Gastrocnemius medialis (tissue), 4 donors: ENCODE measurements around the gene OTX1. TPM values are rescaled to one million over a fixed set of nuclear protein-coding genes. Genes with fewer than 3 reads are reported as not detected.

Experiments used
- ATAC-seq, 2 donors: fragments of 150-250 bp; one replicate each; pipeline ENCODE4 v1.9.1; 2016
- DNase-seq, 2 donors: peaks; one replicate each; pipeline ENCODE4 v3.0.0-alpha.2; 2019
- H3K27ac ChIP-seq, 4 donors: fragments of 200-600 bp; sonication (generic); 1 replicate in 1 of 4; 2 replicates in 3 of 4; pipeline ENCODE4 v1.5.1; 2016 to 2018; ENCODE audit warnings: mild to moderate bottlenecking in 2 of 4, moderate library complexity in 1 of 4
- H3K27me3 ChIP-seq, 3 donors: fragments of 200-600 bp; sonication (generic) in 2 of 3; 1 replicate in 1 of 3; 2 replicates in 2 of 3; pipeline versions ENCODE4 v1.5.1 to v1.6.0; 2016 to 2019; ENCODE audit warnings: mild to moderate bottlenecking in 1 of 3, moderate library complexity in 1 of 3
- H3K36me3 ChIP-seq, 2 donors: fragments of 200-600 bp; sonication (generic) in 1 of 2; one replicate each; pipeline ENCODE4 v1.5.1; 2017 to 2018
- H3K4me1 ChIP-seq, 2 donors: fragments of 200-600 bp; sonication (generic) in 1 of 2; one replicate each; pipeline ENCODE4 v1.5.1; 2016 to 2017; ENCODE audit warnings: mild to moderate bottlenecking in 2 of 2
- H3K4me3 ChIP-seq, 4 donors: fragments of 200-600 bp; sonication (generic) in 3 of 4; 1 replicate in 1 of 4; 2 replicates in 3 of 4; pipeline ENCODE4 v1.5.1; 2016 to 2019; ENCODE audit warnings: mild to moderate bottlenecking in 2 of 4
- H3K9me3 ChIP-seq, 3 donors: fragments of 200-600 bp; sonication (generic) in 2 of 3; 1 replicate in 1 of 3; 2 replicates in 2 of 3; pipeline ENCODE4 v1.5.1; 2016 to 2019
- POLR2A ChIP-seq, 2 donors: fragments of 450-650 bp; IDR thresholded peaks; one replicate each; pipeline ENCODE4 v1.6.1; 2017; ENCODE audit warnings: antibody characterized with exemption in 2 of 2, mild to moderate bottlenecking in 2 of 2, moderate library complexity in 2 of 2
- in situ Hi-C, 4 donors: fragments of 200-750 bp; cut with MboI; loops; one replicate each; pipeline versions ENCODE4 v1.15.0 to v1.8.0; 2017; ENCODE audit warnings: low sequenced_read_pairs in 4 of 4
- intact Hi-C: fragments of 100-400 bp; cut with DNase I; formaldehyde crosslinking; loops from one replicate; pipeline ENCODE4 v1.15.1; 2023; ENCODE audit warnings: low total_unique reads
- total RNA-seq, 4 donors: library from RNA; depleted of rRNA; stranded (reverse); fragments of >200 nt; gene quantifications; one replicate each; pipeline versions ENCODE4 v1.1.0 to v1.2.3, GENCODE V29; 2016
- TF ChIP-seq, protein P1 (sequence below), 5 experiments: fragments of 450-650 bp in 3 of 5; fragments of 200-600 bp in 2 of 5; sonication (generic) in 2 of 5; IDR thresholded peaks in 4 of 5; conservative IDR thresholded peaks in 1 of 5; 1 replicate in 4 of 5; 2 replicates in 1 of 5; pipeline ENCODE4 v1.5.1; 2016 to 2019; ENCODE audit warnings: antibody characterized with exemption in 5 of 5, mild to moderate bottlenecking in 3 of 5, moderate library complexity in 3 of 5

Gene OTX1
- total RNA-seq, 4 donors from 2014 or later, result not detected

DNA sequence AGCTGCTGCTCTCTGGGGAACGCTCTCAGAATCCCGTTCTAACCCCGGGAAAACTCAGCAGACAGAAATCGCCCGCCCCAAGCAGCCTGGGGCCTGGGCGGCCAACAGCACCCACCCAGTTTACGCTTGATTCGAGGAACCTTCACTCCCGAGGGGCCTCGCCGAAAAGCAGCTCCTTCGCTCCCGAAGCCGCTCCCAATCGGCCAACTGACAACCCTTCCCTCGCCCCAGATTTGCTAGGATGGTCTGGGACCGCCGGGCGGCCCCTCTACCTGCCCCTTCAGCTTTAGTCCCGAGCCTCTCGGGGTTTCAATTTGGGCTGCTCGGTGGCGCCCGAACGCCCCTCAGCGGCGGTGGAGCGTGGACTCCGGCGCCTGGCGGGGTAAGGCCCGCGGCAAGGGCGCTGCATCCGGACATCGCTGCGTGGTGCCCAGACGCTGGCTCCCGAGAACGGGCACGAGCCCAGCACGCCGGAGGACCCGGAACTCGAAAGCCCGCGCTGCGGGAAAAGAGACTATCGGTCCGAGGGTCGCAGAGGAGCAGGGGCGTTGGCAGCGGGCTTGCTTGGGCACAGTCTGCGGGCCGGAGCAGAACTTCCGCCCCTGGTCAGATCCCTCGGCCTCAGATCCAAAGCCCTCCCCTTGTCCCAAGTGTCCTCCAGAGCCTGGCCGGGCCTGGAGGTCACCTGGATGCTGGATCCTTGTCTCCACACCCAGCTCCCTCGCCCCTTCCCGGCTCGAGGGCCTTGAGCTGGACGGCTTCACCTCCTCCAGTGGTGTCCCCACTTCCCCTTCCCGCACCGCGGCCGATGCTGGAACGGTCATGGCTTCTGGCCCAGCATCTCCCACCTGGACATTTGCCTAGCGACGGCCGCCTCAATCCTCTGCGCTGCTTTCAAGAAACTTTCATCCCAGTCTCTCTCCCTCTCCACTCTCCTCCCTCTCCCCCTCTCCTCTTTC is 3.0 kb upstream of the OTX1 start:
- ATAC-seq, result no peak
- in situ Hi-C loops (no loop called here), intact Hi-C loops (no loop called here)
- H3K27me3 ChIP-seq, result peaks cover 82 to 86% (median 84%) of the 10 kb centered on the region in 3 donors
- no peak for DNase-seq
- TF ChIP-seq POLR2A (IDR thresholded peaks at IDR 0.05), result no peak
- TF ChIP-seq, protein P1, sequence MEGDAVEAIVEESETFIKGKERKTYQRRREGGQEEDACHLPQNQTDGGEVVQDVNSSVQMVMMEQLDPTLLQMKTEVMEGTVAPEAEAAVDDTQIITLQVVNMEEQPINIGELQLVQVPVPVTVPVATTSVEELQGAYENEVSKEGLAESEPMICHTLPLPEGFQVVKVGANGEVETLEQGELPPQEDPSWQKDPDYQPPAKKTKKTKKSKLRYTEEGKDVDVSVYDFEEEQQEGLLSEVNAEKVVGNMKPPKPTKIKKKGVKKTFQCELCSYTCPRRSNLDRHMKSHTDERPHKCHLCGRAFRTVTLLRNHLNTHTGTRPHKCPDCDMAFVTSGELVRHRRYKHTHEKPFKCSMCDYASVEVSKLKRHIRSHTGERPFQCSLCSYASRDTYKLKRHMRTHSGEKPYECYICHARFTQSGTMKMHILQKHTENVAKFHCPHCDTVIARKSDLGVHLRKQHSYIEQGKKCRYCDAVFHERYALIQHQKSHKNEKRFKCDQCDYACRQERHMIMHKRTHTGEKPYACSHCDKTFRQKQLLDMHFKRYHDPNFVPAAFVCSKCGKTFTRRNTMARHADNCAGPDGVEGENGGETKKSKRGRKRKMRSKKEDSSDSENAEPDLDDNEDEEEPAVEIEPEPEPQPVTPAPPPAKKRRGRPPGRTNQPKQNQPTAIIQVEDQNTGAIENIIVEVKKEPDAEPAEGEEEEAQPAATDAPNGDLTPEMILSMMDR (IDR thresholded peaks at IDR 0.05 in 4 of 5, conservative IDR thresholded peaks at IDR 0.05 in 1 of 5), result no peak
- peak overlapping the region in 2 of 4 donors; percentile 10 to 24 for H3K4me3 ChIP-seq
- peaks cover 6 to 21% of the 10 kb centered on the region in 2 donors for H3K4me1 ChIP-seq
- no peak overlapping the region for H3K27ac ChIP-seq
- H3K9me3 ChIP-seq, result no peaks in the 10 kb centered on the region
- H3K36me3 ChIP-seq, result peaks cover 0 to 4% of the 10 kb centered on the region in 2 donors

DNA sequence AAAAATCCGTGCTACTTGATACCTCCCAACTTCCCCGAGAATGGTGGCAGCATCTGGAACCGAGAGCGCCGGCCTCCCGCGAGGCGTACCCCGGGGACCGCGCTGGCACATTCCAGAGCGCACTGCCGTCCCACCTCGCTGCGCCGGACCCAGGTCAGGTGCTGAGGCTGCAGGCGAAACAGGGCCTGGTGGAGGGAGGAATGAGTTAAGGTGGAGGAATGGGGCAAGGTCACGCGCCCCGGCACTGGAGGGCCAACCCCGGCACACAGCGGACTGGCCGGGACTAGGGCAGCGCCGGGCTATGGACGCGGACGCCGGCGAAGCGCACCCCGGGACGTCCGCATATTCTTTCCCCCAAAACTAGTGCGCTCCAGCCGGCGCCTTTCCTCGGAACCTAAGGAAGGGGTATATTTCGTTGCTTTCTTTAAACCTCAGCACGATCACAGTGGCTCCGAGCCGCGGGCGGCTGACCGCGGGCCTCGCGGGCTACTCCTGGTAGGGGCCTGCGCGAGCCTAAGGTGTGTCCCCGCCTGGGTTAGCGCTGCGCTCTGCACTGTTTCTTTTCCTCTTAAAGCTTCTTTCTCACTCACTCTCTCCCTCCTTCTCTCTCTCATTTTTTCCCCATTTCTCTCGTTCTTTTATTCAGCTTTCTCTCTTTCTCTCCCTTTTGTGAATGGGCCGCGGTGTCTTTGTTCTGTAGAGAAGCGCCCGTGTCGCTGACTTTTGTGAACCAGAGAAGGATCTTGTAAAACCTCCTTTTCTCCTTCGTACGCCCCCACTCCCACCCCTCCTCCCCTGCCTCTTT is 2.1 kb upstream of the OTX1 start:
- no peak for ATAC-seq
- H3K4me3 ChIP-seq, result no peak overlapping the region
- H3K27me3 ChIP-seq, result peaks cover 91 to 93% (median 92%) of the 10 kb centered on the region in 3 donors
- no peak overlapping the region for H3K27ac ChIP-seq
- DNase-seq, result no peak
- H3K9me3 ChIP-seq, result no peaks in the 10 kb centered on the region
- peaks cover 6 to 21% of the 10 kb centered on the region in 2 donors for H3K4me1 ChIP-seq
- TF ChIP-seq, protein P1 (IDR thresholded peaks at IDR 0.05 in 4 of 5, conservative IDR thresholded peaks at IDR 0.05 in 1 of 5), result no peak
- no peak for TF ChIP-seq POLR2A (IDR thresholded peaks at IDR 0.05)
- peaks cover 0 to 4% of the 10 kb centered on the region in 2 donors for H3K36me3 ChIP-seq
- intact Hi-C loops (no loop called here), in situ Hi-C loops (no loop called here)

DNA sequence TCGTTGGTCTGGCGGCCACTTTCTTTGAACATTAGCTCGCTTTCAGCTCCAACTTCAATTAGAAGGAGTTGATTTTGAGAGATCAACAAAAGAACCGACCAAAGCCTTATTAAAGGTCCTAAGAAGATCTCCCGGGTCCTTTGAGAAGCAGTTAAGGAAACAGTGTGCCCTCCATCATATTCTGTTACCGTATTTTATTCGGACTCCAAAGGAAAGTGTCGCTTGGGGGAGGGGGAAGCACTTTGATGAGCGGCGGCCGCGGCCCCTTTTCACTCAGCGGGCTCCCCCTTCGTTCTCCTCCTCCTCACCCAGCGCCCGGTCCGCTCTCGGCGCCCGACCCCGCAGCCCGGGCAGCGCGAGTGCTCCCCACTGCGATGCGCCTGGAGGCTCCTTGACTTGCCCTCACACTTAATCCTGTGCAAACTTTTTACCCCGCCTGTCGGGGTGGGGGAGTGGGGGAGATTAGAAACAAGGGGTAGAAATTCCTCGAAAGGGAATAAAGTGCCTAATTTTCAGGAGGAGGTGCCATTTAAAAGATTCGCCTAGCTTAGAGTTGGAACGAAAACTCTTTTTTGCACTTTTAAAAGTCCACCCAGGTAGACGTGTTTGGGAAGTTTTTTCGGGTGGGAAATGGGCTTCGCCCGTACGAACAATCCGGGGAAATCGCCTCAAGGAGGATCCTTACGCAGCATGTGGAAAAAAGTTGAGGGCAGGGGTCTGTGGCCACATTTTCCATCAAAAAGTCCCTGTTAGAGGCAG is 1.2 kb upstream of the OTX1 start:
- peaks cover 0 to 4% of the 10 kb centered on the region in 2 donors for H3K36me3 ChIP-seq
- DNase-seq, result no peak
- intact Hi-C loops, result no loop called here
- in situ Hi-C loops, result no loop called here
- H3K9me3 ChIP-seq, result no peaks in the 10 kb centered on the region
- TF ChIP-seq, protein P1 (IDR thresholded peaks at IDR 0.05 in 4 of 5, conservative IDR thresholded peaks at IDR 0.05 in 1 of 5), result no peak
- TF ChIP-seq POLR2A (IDR thresholded peaks at IDR 0.05), result no peak
- peak overlapping the region; percentile 57 to 71 (median 58) for H3K4me3 ChIP-seq
- H3K27ac ChIP-seq, result no peak overlapping the region
- ATAC-seq, result no peak
- H3K4me1 ChIP-seq, result peaks cover 6 to 25% of the 10 kb centered on the region in 2 donors
- H3K27me3 ChIP-seq, result peaks cover 97% of the 10 kb centered on the region in 3 donors

DNA sequence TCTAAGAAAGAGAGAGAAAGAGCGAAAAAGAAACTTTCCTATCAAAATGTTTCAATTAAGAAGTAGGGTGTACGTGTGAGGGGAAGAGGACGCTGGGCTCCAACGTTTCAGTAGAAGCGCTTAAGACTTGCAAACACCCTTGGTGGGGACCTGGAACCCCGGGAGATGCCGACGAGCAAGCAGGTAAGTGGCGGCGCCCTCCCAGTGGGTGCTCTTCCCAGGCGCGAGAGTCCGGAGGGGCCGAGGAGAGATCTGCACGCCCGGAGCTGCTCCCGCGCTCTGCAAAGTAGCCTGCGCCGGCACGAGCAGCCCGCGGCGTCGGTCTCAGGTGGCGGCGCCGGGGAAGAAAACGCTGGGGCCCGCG is 678 bp upstream of the OTX1 start:
- Histone ChIP-seq H3K4me3 (peak overlapping the region; percentile 57 to 71 (median 58)), H3K36me3 (peaks cover 0 to 4% of the 10 kb centered on the region in 2 donors), H3K27me3 (peaks cover 97% of the 10 kb centered on the region in 3 donors), H3K9me3 (no peaks in the 10 kb centered on the region), H3K27ac (no peak overlapping the region), H3K4me1 (peaks cover 6 to 25% of the 10 kb centered on the region in 2 donors)
- TF ChIP-seq, protein P1 (IDR thresholded peaks at IDR 0.05 in 4 of 5, conservative IDR thresholded peaks at IDR 0.05 in 1 of 5), result no peak
- no peak for TF ChIP-seq POLR2A (IDR thresholded peaks at IDR 0.05)
- intact Hi-C loops, result no loop called here
- in situ Hi-C loops, result no loop called here
- ATAC-seq (peak; percentile 25 to 31), DNase-seq (no peak)
